ENCODE results near the gene ROR1.

DNA sequence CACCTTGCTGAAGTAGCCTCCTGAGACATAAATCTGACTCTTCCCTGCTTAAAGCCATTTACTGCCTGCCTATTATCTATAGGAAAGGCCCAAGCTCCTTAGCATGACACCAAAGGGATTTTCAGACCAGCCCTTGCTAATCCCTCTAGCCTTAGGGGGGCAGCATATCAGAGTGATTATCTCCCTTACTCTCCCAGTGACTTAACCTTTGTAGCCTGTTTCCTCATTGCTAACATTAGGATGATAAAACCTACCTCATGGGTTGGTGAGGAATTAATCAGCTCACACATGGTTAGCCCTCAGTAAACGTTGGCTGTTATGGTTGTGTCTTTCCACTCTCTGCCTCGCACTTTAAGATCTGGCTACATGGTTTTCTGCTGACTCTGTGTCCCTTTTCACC, 70.1 kb downstream of the ROR1 start:
- TF ChIP-seq, protein P1, sequence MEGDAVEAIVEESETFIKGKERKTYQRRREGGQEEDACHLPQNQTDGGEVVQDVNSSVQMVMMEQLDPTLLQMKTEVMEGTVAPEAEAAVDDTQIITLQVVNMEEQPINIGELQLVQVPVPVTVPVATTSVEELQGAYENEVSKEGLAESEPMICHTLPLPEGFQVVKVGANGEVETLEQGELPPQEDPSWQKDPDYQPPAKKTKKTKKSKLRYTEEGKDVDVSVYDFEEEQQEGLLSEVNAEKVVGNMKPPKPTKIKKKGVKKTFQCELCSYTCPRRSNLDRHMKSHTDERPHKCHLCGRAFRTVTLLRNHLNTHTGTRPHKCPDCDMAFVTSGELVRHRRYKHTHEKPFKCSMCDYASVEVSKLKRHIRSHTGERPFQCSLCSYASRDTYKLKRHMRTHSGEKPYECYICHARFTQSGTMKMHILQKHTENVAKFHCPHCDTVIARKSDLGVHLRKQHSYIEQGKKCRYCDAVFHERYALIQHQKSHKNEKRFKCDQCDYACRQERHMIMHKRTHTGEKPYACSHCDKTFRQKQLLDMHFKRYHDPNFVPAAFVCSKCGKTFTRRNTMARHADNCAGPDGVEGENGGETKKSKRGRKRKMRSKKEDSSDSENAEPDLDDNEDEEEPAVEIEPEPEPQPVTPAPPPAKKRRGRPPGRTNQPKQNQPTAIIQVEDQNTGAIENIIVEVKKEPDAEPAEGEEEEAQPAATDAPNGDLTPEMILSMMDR (IDR thresholded peaks at IDR 0.05) = no peak
- TF ChIP-seq POLR2A (IDR thresholded peaks at IDR 0.05; ENCODE audit: low read depth) = no peak
- TF ChIP-seq EP300 (IDR thresholded peaks at IDR 0.05) = no peak
- TF ChIP-seq POLR2AphosphoS5 (IDR thresholded peaks at IDR 0.05) = no peak
